Prostate gland (tissue), 2 donors: Measurements from ENCODE around the gene RASGRP4.

Experiments
- CTCF ChIP-seq, 4 experiments: fragments of 200-600 bp in 2 of 4; fragments of 450-650 bp in 2 of 4; sonication (generic) in 2 of 4; IDR thresholded peaks; 1 replicate in 3 of 4; 2 replicates in 1 of 4; pipeline ENCODE4 v1.5.1; 2016 to 2019; ENCODE audit warnings: antibody characterized with exemption in 4 of 4, mild to moderate bottlenecking in 2 of 4, moderate library complexity in 2 of 4
- POLR2A ChIP-seq: fragments of 450-650 bp; IDR thresholded peaks from one replicate; pipeline ENCODE4 v1.6.1; 2016; ENCODE audit warnings: antibody characterized with exemption, mild to moderate bottlenecking
- POLR2AphosphoS5 ChIP-seq: sonication (generic); formaldehyde crosslinking; IDR thresholded peaks from one replicate; pipeline ENCODE4 v1.6.1; 2017; ENCODE audit warnings: antibody characterized with exemption

GRCh38 chr19:38434549-38435051 is 8.6 kb upstream of the RASGRP4 start:
- TF ChIP-seq CTCF (IDR thresholded peaks at IDR 0.05) (no peak), POLR2A (no peak), POLR2AphosphoS5 (no peak)
